WTC11 (cell line): Measurements from ENCODE around the gene RRP7A.
"Not testable (repeated sequence)": the region's sequence is repeated elsewhere in the genome, so short reads cannot be mapped to it uniquely, and the experiment has no call there.

Experiments
- CTCF ChIP-seq: fragments of 200-600 bp; IDR thresholded peaks from 2 replicates; pipeline ENCODE4 v1.8.0; 2022; ENCODE audit warnings: antibody characterized with exemption
- ETV6 ChIP-seq: sonication (generic); formaldehyde crosslinking; IDR thresholded peaks from 2 replicates; pipeline ENCODE4 v1.8.1; 2022; ENCODE audit warnings: mild to moderate bottlenecking, missing genetic modification reagents
- IRF2 ChIP-seq: sonication (generic); formaldehyde crosslinking; IDR thresholded peaks from 2 replicates; pipeline ENCODE4 v1.8.0; 2022; ENCODE audit warnings: low read depth, missing genetic modification reagents, borderline replicate concordance
- JUN ChIP-seq: sonication (generic); formaldehyde crosslinking; IDR thresholded peaks from 2 replicates; pipeline ENCODE4 v1.8.0; 2023; ENCODE audit warnings: mild to moderate bottlenecking, missing genetic modification reagents
- MAX ChIP-seq: sonication (generic); formaldehyde crosslinking; IDR thresholded peaks from 2 replicates; pipeline ENCODE4 v1.8.0; 2022; ENCODE audit warnings: mild to moderate bottlenecking, missing genetic modification reagents
- NFYB ChIP-seq: sonication (generic); formaldehyde crosslinking; conservative IDR thresholded peaks from 2 replicates; pipeline ENCODE4 v1.8.0; 2022; ENCODE audit warnings: low read depth, missing genetic modification reagents
- SMAD4 ChIP-seq: sonication (generic); formaldehyde crosslinking; IDR thresholded peaks from 2 replicates; pipeline ENCODE4 v1.8.0; 2022; ENCODE audit warnings: mild to moderate bottlenecking, missing genetic modification reagents
- STAT6 ChIP-seq: sonication (generic); formaldehyde crosslinking; conservative IDR thresholded peaks from 2 replicates; pipeline ENCODE4 v1.8.1; 2023; ENCODE audit warnings: mild to moderate bottlenecking, low read depth, missing genetic modification reagents, moderate library complexity
- TEAD1 ChIP-seq: sonication (generic); formaldehyde crosslinking; IDR thresholded peaks from 2 replicates; pipeline ENCODE4 v1.8.0; 2022; ENCODE audit warnings: mild to moderate bottlenecking, missing genetic modification reagents
- TEAD4 ChIP-seq: sonication (generic); formaldehyde crosslinking; IDR thresholded peaks from 2 replicates; pipeline ENCODE4 v1.8.0; 2022; ENCODE audit warnings: mild to moderate bottlenecking, missing genetic modification reagents
- TP53 ChIP-seq: sonication (generic); formaldehyde crosslinking; IDR thresholded peaks from 2 replicates; pipeline ENCODE4 v1.8.1; 2023; ENCODE audit warnings: mild to moderate bottlenecking, missing genetic modification reagents
- USF2 ChIP-seq: sonication (generic); formaldehyde crosslinking; IDR thresholded peaks from 2 replicates; pipeline ENCODE4 v1.8.1; 2023; ENCODE audit warnings: mild to moderate bottlenecking, missing genetic modification reagents, moderate library complexity
- ZNF232 ChIP-seq: sonication (generic); formaldehyde crosslinking; IDR thresholded peaks from 2 replicates; pipeline ENCODE4 v1.8.0; 2022; ENCODE audit warnings: mild to moderate bottlenecking, missing genetic modification reagents
- TF ChIP-seq, protein P1 (sequence below): sonication (generic); formaldehyde crosslinking; IDR thresholded peaks from 2 replicates; pipeline ENCODE4 v1.8.1; 2022; ENCODE audit warnings: mild to moderate bottlenecking, missing genetic modification reagents, moderate library complexity, borderline replicate concordance

GRCh38 chr22:42567950-42568349, 48.4 kb upstream of the RRP7A start:
- not testable (repeated sequence) for TF ChIP-seq NFYB (CRISPR knock-in tag); USF2 (CRISPR knock-in tag); MAX (CRISPR knock-in tag); CTCF; SMAD4; IRF2; TP53 (CRISPR knock-in tag); ZNF232 (CRISPR knock-in tag); TEAD1 (CRISPR knock-in tag); ETV6; JUN (CRISPR knock-in tag); TEAD4 (CRISPR knock-in tag); STAT6 (CRISPR knock-in tag)
- TF ChIP-seq, protein P1, sequence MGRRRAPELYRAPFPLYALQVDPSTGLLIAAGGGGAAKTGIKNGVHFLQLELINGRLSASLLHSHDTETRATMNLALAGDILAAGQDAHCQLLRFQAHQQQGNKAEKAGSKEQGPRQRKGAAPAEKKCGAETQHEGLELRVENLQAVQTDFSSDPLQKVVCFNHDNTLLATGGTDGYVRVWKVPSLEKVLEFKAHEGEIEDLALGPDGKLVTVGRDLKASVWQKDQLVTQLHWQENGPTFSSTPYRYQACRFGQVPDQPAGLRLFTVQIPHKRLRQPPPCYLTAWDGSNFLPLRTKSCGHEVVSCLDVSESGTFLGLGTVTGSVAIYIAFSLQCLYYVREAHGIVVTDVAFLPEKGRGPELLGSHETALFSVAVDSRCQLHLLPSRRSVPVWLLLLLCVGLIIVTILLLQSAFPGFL (CRISPR knock-in tag) = not testable (repeated sequence)
